ENCODE data around the gene DDX3X.

DNA sequence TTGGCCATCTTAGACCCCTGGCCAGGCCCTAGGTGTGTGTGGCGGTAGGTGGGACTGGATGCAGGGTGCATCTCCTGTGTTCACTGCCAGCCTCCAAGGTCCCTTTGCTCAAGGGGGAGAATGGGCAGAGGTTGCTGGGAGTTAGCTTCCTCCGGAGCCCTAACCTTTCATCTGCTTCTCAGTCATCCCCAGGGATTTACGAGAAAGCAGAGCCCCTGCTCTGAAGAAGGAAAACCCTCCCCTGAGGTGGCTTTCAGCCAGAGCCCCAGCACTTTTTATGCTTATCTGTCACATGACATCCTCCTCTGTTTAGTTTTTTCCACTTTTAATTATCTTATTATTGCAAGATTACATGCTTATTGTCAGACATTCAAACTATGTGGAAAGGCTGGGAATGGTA, 44.9 kb upstream of the DDX3X start:
- TF ChIP-seq, protein P1, sequence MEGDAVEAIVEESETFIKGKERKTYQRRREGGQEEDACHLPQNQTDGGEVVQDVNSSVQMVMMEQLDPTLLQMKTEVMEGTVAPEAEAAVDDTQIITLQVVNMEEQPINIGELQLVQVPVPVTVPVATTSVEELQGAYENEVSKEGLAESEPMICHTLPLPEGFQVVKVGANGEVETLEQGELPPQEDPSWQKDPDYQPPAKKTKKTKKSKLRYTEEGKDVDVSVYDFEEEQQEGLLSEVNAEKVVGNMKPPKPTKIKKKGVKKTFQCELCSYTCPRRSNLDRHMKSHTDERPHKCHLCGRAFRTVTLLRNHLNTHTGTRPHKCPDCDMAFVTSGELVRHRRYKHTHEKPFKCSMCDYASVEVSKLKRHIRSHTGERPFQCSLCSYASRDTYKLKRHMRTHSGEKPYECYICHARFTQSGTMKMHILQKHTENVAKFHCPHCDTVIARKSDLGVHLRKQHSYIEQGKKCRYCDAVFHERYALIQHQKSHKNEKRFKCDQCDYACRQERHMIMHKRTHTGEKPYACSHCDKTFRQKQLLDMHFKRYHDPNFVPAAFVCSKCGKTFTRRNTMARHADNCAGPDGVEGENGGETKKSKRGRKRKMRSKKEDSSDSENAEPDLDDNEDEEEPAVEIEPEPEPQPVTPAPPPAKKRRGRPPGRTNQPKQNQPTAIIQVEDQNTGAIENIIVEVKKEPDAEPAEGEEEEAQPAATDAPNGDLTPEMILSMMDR (IDR thresholded peaks at IDR 0.05) = no peak
- no peak for TF ChIP-seq POLR2A (IDR thresholded peaks at IDR 0.05)
